ENCODE measurements around the gene HNRNPLL. TPM values are rescaled to one million over a fixed set of nuclear protein-coding genes. Genes with fewer than 3 reads are reported as not detected.

The HNRNPLL gene
- total RNA-seq, 5 donors from 2014 or later (not counting 1 experiment from before 2014, with no cell fraction given) = 28.1 to 69.0 (median 35.2) TPM

DNA sequence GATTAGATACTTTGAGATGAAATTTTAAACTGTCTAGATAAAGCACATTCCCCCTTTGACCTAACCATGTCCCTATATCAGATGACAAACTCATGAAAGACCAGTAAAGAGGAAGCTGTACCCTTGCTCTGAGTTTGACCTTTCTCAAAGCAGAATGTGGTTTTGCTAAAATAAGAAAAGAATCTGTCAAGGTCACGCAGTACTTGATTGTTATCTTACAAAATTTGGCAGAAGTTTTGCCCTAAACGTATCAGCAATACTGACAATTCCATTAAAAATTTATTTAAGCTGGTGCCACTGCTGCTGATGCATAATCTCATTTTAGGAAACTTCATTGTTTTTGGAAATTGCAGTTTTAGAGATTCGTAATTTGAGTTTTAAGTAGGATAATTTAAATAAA lies 32.0 kb upstream of the HNRNPLL start:
- 0% methylated on average over 1 of the region's 3 CpGs for WGBS (ENCODE audit: insufficient coverage)
- H3K27ac Mint-ChIP-seq = no peak overlapping the region
- ChIA-PET CTCF (interaction anchor here (0.6 to 0.7 kb wide), 2 partner anchors 33 to 98 kb away, joined by 3 read pairs; no protein-coding TSS in a partner anchor), POLR2A (interaction anchor here (0.5 to 0.8 kb wide), 2 partner anchors 9 to 63 kb away, joined by 4 to 5 read pairs; no protein-coding TSS in a partner anchor)
- Histone ChIP-seq H3K36me3 (ENCODE audit: control insufficient read depth in 2 of 2, extremely low read depth in 1 of 2, insufficient read depth in 1 of 2, low read length in 1 of 2) (no peaks in the 10 kb centered on the region), H3K27me3 (replicated peaks in 1 of 2; ENCODE audit: control insufficient read depth in 2 of 2, extremely low read depth in 1 of 2, insufficient read depth in 2 of 2, low read length in 1 of 2) (no peaks in the 10 kb centered on the region), H3K4me3 (ENCODE audit: control insufficient read depth in 1 of 2, extremely low read depth in 1 of 2, low read length in 1 of 2) (no peak overlapping the region), H3K27ac (ENCODE audit: low read length) (no peak overlapping the region), H3K4me1 (ENCODE audit: control insufficient read depth in 1 of 2, extremely low read depth in 1 of 2, insufficient read depth in 2 of 2, low read length in 2 of 2) (peaks cover 0 to 4% of the 10 kb centered on the region in 2 experiments), H3K9me3 (no peaks in the 10 kb centered on the region)
- H3K9me3 Mint-ChIP-seq = no peaks in the 10 kb centered on the region
- no peak for DNase-seq
- ATAC-seq (replicated peaks in 1 of 4) = no peak
- H3K27me3 Mint-ChIP-seq = no peaks in the 10 kb centered on the region
- no peak overlapping the region for H3K4me3 Mint-ChIP-seq
- peaks cover 4 to 12% (median 10%) of the 10 kb centered on the region in 3 donors for H3K4me1 Mint-ChIP-seq
- no peaks in the 10 kb centered on the region for H3K36me3 Mint-ChIP-seq

- H3K27ac ChIP-seq (ENCODE audit: low read length) = no peak overlapping the region
- H3K36me3 ChIP-seq (ENCODE audit: control insufficient read depth in 2 of 2, extremely low read depth in 1 of 2, insufficient read depth in 1 of 2, low read length in 1 of 2) = no peaks in the 10 kb centered on the region
- H3K4me3 ChIP-seq (ENCODE audit: control insufficient read depth in 1 of 2, extremely low read depth in 1 of 2, low read length in 1 of 2) = no peak overlapping the region
- Mint-ChIP-seq H3K4me1 (peaks cover 4 to 12% (median 10%) of the 10 kb centered on the region in 3 donors), H3K9me3 (no peaks in the 10 kb centered on the region), H3K27me3 (no peaks in the 10 kb centered on the region), H3K27ac (no peak overlapping the region), H3K36me3 (no peaks in the 10 kb centered on the region), H3K4me3 (no peak overlapping the region)
- ATAC-seq (replicated peaks in 1 of 4) (no peak), DNase-seq (no peak)
- ChIA-PET POLR2A (interaction anchor here in 1 of 2 donors (0.5 kb wide), 1 partner anchor 81 kb away, joined by 3 read pairs; no protein-coding TSS in a partner anchor), CTCF (no interaction called here)
- H3K9me3 ChIP-seq = no peaks in the 10 kb centered on the region
- peaks cover 0 to 4% of the 10 kb centered on the region in 2 experiments for H3K4me1 ChIP-seq (ENCODE audit: control insufficient read depth in 1 of 2, extremely low read depth in 1 of 2, insufficient read depth in 2 of 2, low read length in 2 of 2)
- WGBS (ENCODE audit: insufficient coverage) = 100% methylated on average over 1 of the region's 2 CpGs
- no peaks in the 10 kb centered on the region for H3K27me3 ChIP-seq (replicated peaks in 1 of 2; ENCODE audit: control insufficient read depth in 2 of 2, extremely low read depth in 1 of 2, insufficient read depth in 2 of 2, low read length in 1 of 2)
Measured at GRCh38 chr2:38633895-38634294, 31.2 kb upstream of the HNRNPLL start.

- no peak overlapping the region for H3K4me3 ChIP-seq (ENCODE audit: control insufficient read depth in 1 of 2, extremely low read depth in 1 of 2, low read length in 1 of 2)
- ChIA-PET CTCF (no interaction called here), POLR2A (no interaction called here)
- Mint-ChIP-seq H3K4me1 (peaks cover 4 to 12% (median 10%) of the 10 kb centered on the region in 3 donors), H3K27ac (no peak overlapping the region), H3K9me3 (no peaks in the 10 kb centered on the region), H3K36me3 (no peaks in the 10 kb centered on the region), H3K4me3 (no peak overlapping the region), H3K27me3 (no peaks in the 10 kb centered on the region)
- H3K27ac ChIP-seq (ENCODE audit: low read length) = no peak overlapping the region
- ATAC-seq (replicated peaks in 1 of 4) (no peak), DNase-seq (no peak)
- H3K4me1 ChIP-seq (ENCODE audit: control insufficient read depth in 1 of 2, extremely low read depth in 1 of 2, insufficient read depth in 2 of 2, low read length in 2 of 2) = peaks cover 0 to 4% of the 10 kb centered on the region in 2 experiments
- H3K9me3 ChIP-seq = no peaks in the 10 kb centered on the region
- no peaks in the 10 kb centered on the region for H3K36me3 ChIP-seq (ENCODE audit: control insufficient read depth in 2 of 2, extremely low read depth in 1 of 2, insufficient read depth in 1 of 2, low read length in 1 of 2)
- no peaks in the 10 kb centered on the region for H3K27me3 ChIP-seq (replicated peaks in 1 of 2; ENCODE audit: control insufficient read depth in 2 of 2, extremely low read depth in 1 of 2, insufficient read depth in 2 of 2, low read length in 1 of 2)
Measured at GRCh38 chr2:38632980-38633379, 30.3 kb upstream of the HNRNPLL start.

- Mint-ChIP-seq H3K27ac (no peak overlapping the region), H3K4me3 (no peak overlapping the region), H3K4me1 (peaks cover 7 to 19% (median 14%) of the 10 kb centered on the region in 3 donors), H3K36me3 (no peaks in the 10 kb centered on the region), H3K9me3 (no peaks in the 10 kb centered on the region), H3K27me3 (no peaks in the 10 kb centered on the region)
- Histone ChIP-seq H3K4me3 (ENCODE audit: control insufficient read depth in 1 of 2, extremely low read depth in 1 of 2, low read length in 1 of 2) (no peak overlapping the region), H3K27ac (ENCODE audit: low read length) (no peak overlapping the region), H3K36me3 (ENCODE audit: control insufficient read depth in 2 of 2, extremely low read depth in 1 of 2, insufficient read depth in 1 of 2, low read length in 1 of 2) (no peaks in the 10 kb centered on the region), H3K9me3 (no peaks in the 10 kb centered on the region), H3K4me1 (ENCODE audit: control insufficient read depth in 1 of 2, extremely low read depth in 1 of 2, insufficient read depth in 2 of 2, low read length in 2 of 2) (peaks cover 2 to 4% of the 10 kb centered on the region in 2 experiments), H3K27me3 (replicated peaks in 1 of 2; ENCODE audit: control insufficient read depth in 2 of 2, extremely low read depth in 1 of 2, insufficient read depth in 2 of 2, low read length in 1 of 2) (no peaks in the 10 kb centered on the region)
- ChIA-PET CTCF (no interaction called here), POLR2A (no interaction called here)
- no CpG with 5 or more reads among the region's 2 CpGs for WGBS (ENCODE audit: insufficient coverage)
- DNase-seq = no peak
- ATAC-seq (replicated peaks in 1 of 4) = no peak
Measured at GRCh38 chr2:38631976-38632375, 29.2 kb upstream of the HNRNPLL start.

DNA sequence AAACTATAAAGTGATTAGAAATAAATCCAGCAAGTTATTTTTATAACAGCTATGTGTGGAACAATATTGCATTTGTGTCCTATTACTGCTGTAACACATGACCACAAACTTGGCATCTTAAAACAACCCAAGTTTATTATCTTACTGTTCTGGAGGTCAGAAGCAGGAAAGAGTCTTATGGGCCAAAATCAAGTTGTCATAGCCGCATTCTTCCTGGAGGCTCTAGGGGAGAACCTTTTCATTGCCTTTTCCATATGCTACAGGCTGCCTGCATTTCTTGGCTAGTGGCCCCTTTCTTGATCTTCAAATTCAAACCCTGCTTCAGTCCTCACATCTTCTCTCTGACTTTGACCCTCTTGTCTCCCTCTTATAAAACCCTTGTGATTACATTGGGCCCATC lies 27.0 kb upstream of the HNRNPLL start:
- 100% methylated on average over 1 of the region's 1 CpG for WGBS (ENCODE audit: insufficient coverage)
- CTCF ChIA-PET = interaction anchor here in 1 of 2 donors (1.0 kb wide), 1 partner anchor 25 kb away, joined by 3 read pairs; no protein-coding TSS in a partner anchor

DNA sequence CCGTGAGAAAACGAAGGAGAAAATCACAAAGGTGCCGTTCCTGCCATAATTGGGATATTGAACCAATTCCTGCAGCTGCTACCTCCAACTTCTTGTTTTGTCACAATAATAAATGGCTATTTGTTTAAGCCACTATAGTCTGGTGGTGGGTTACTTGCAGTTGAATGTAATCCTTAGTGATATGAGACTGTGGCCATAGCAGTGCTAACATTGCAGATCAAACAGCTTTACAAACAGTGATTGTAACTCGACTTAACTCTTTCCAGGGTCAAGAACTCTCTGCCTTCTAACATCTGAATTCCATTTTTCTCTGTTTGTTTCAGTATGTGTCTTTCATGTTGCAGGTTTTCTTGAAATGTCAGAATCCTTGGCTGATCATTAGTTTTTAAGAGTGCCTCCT lies 24.7 kb upstream of the HNRNPLL start:
- Histone ChIP-seq H3K4me1 (ENCODE audit: control insufficient read depth in 1 of 2, extremely low read depth in 1 of 2, insufficient read depth in 2 of 2, low read length in 2 of 2) (peaks cover 4 to 15% of the 10 kb centered on the region in 2 experiments), H3K9me3 (no peaks in the 10 kb centered on the region), H3K27ac (ENCODE audit: low read length) (no peak overlapping the region), H3K4me3 (ENCODE audit: control insufficient read depth in 1 of 2, extremely low read depth in 1 of 2, low read length in 1 of 2) (no peak overlapping the region), H3K27me3 (replicated peaks in 1 of 2; ENCODE audit: control insufficient read depth in 2 of 2, extremely low read depth in 1 of 2, insufficient read depth in 2 of 2, low read length in 1 of 2) (no peaks in the 10 kb centered on the region), H3K36me3 (ENCODE audit: control insufficient read depth in 2 of 2, extremely low read depth in 1 of 2, insufficient read depth in 1 of 2, low read length in 1 of 2) (no peaks in the 10 kb centered on the region)
- DNase-seq (no peak), ATAC-seq (replicated peaks in 1 of 4) (no peak)
- Mint-ChIP-seq H3K27me3 (no peaks in the 10 kb centered on the region), H3K36me3 (no peaks in the 10 kb centered on the region), H3K4me1 (peaks cover 15 to 25% (median 19%) of the 10 kb centered on the region in 3 donors), H3K4me3 (no peak overlapping the region), H3K9me3 (no peaks in the 10 kb centered on the region), H3K27ac (no peak overlapping the region)
- POLR2A ChIA-PET = no interaction called here
- CTCF ChIA-PET = interaction anchor here (1.1 to 1.4 kb wide), 2 partner anchors 23 to 72 kb away, joined by 3 to 4 read pairs; no protein-coding TSS in a partner anchor
- whole genome bisulfite sequencing (ENCODE audit: insufficient coverage) = 100% methylated on average over 1 of the region's 4 CpGs

More for the DNA sequence above, 27.0 kb upstream of the HNRNPLL start:
- H3K9me3 ChIP-seq = no peaks in the 10 kb centered on the region
- Mint-ChIP-seq H3K27ac (no peak overlapping the region), H3K4me1 (peaks cover 19 to 35% (median 28%) of the 10 kb centered on the region in 3 donors), H3K27me3 (no peaks in the 10 kb centered on the region), H3K36me3 (no peaks in the 10 kb centered on the region), H3K4me3 (no peak overlapping the region), H3K9me3 (no peaks in the 10 kb centered on the region)
- no peak overlapping the region for H3K4me3 ChIP-seq (ENCODE audit: control insufficient read depth in 1 of 2, extremely low read depth in 1 of 2, low read length in 1 of 2)
- H3K27me3 ChIP-seq (replicated peaks in 1 of 2; ENCODE audit: control insufficient read depth in 2 of 2, extremely low read depth in 1 of 2, insufficient read depth in 2 of 2, low read length in 1 of 2) = no peaks in the 10 kb centered on the region
- DNase-seq = no peak
- POLR2A ChIA-PET = no interaction called here
- H3K36me3 ChIP-seq (ENCODE audit: control insufficient read depth in 2 of 2, extremely low read depth in 1 of 2, insufficient read depth in 1 of 2, low read length in 1 of 2) = no peaks in the 10 kb centered on the region
- H3K27ac ChIP-seq (ENCODE audit: low read length) = no peak overlapping the region
- peaks cover 8 to 15% of the 10 kb centered on the region in 2 experiments for H3K4me1 ChIP-seq (ENCODE audit: control insufficient read depth in 1 of 2, extremely low read depth in 1 of 2, insufficient read depth in 2 of 2, low read length in 2 of 2)
- no peak for ATAC-seq (replicated peaks in 1 of 4)
